Panc1 (cell line): ENCODE measurements around the gene LRRC4B. TPM values are rescaled to one million over a fixed set of nuclear protein-coding genes. Genes with fewer than 3 reads are reported as not detected.

ENCODE experiments used
- ATAC-seq: fragments of 200-7000 bp; cut with Tn5 transposase; 2 replicates; pipeline ENCODE4 v1.9.1; 2020; ENCODE audit warnings: mild to moderate bottlenecking, moderate library complexity
- BruUV-seq: library from RNA; stranded (reverse); fragments of 400-500 nt; replicated peaks from 2 replicates; lab custom pipeline; 2021; lab: Mats Ljungman, UMichigan
- CTCF ChIA-PET: fragments of 300-600 bp; sonication (Branson Sonifier 250); formaldehyde crosslinking; loops from one replicate; lab custom pipeline; 2022; ENCODE audit warnings: antibody characterized with exemption; lab: Charles Lee
- POLR2A ChIA-PET: fragments of 300-600 bp; sonication (Branson Sonifier 250); formaldehyde crosslinking; loops from one replicate; lab custom pipeline; 2022; ENCODE audit warnings: antibody characterized with exemption; lab: Charles Lee
- DNase-seq: peaks from one replicate; pipeline ENCODE4 v3.0.0-alpha.2; 2010; ENCODE audit warnings: low read depth, low spot score
- H3K27ac ChIP-seq: 2 replicates; pipeline ENCODE4 v1.5.1; 2011; ENCODE audit warnings: mild to moderate bottlenecking, low read length, inconsistent platforms
- H3K27me3 ChIP-seq: fragments of 200-500 bp; sonication (Bioruptor generic); 2 replicates; pipeline ENCODE4 v1.6.0; 2014; ENCODE audit warnings: low read length, inconsistent platforms; ENCODE audit not compliant: control insufficient read depth, insufficient read depth
- H3K36me3 ChIP-seq: fragments of 200-500 bp; sonication (Bioruptor generic); 2 replicates; pipeline ENCODE4 v1.5.1; 2014; ENCODE audit warnings: inconsistent platforms, mild to moderate bottlenecking, low read length, moderate library complexity; ENCODE audit not compliant: control insufficient read depth, insufficient read depth
- H3K4me1 ChIP-seq: 2 replicates; pipeline ENCODE4 v1.5.1; 2011; ENCODE audit warnings: inconsistent platforms, mild to moderate bottlenecking, low read length, moderate library complexity; ENCODE audit not compliant: control insufficient read depth, insufficient read depth
- H3K4me3 ChIP-seq, 2 experiments: 2 replicates each; pipeline ENCODE4 v1.5.1; 2011 to 2012; ENCODE audit warnings: low read depth in 2 of 2, low read length in 2 of 2, mild to moderate bottlenecking in 2 of 2, inconsistent platforms in 1 of 2, moderate library complexity in 1 of 2
- H3K9me3 ChIP-seq: fragments of 200-500 bp; sonication (Bioruptor generic); 2 replicates; pipeline ENCODE4 v1.5.1; 2014; ENCODE audit warnings: low read depth, mild to moderate bottlenecking, inconsistent platforms, low read length, moderate library complexity; ENCODE audit not compliant: control insufficient read depth, insufficient read depth
- CTCF ChIP-seq: fragments of 450-650 bp; IDR thresholded peaks from 2 replicates; pipeline ENCODE4 v1.5.1; 2017; ENCODE audit warnings: mild to moderate bottlenecking
- POLR2AphosphoS5 ChIP-seq: IDR thresholded peaks from 2 replicates; pipeline ENCODE4 v1.6.1; 2012; ENCODE audit warnings: mild to moderate bottlenecking, low read depth, low read length, moderate library complexity
- REST ChIP-seq, 2 experiments: IDR thresholded peaks; 2 replicates each; pipeline ENCODE4 v1.6.1; 2011 to 2012; ENCODE audit warnings: low read depth in 2 of 2, control low read depth in 1 of 2, low read length in 1 of 2, mild to moderate bottlenecking in 1 of 2, moderate library complexity in 1 of 2; ENCODE audit not compliant: insufficient read depth in 1 of 2
- SIN3A ChIP-seq: IDR thresholded peaks from 2 replicates; pipeline ENCODE4 v1.6.1; 2012; ENCODE audit warnings: low read depth, mild to moderate bottlenecking, low read length, moderate library complexity, borderline replicate concordance; ENCODE audit not compliant: insufficient read depth
- TCF7L2 ChIP-seq: IDR thresholded peaks from 2 replicates; pipeline ENCODE4 v1.6.1; 2011; ENCODE audit warnings: mild to moderate bottlenecking, low read depth, low read length, inconsistent platforms
- in situ Hi-C: cut with HindIII; loops from 2 replicates; pipeline ENCODE4 v1.10.0; 2016; ENCODE audit warnings: low sequenced_read_pairs, low pct_unique_long_range_greater_than_20kb
- intact Hi-C: fragments of 100-400 bp; cut with micrococcal nuclease; formaldehyde crosslinking; loops from one replicate; pipeline ENCODE4 v1.10.0; 2022; ENCODE audit not compliant: unreplicated experiment
- total RNA-seq: library from RNA; stranded (reverse); gene quantifications from one replicate; pipeline ENCODE4 v1.2.1, GENCODE V29; 2021; ENCODE audit not compliant: unreplicated experiment

The LRRC4B gene
- total RNA-seq, 1 experiment from 2014 or later: 0.57 TPM

- H3K36me3 ChIP-seq: no peaks in the 10 kb centered on the region
- H3K9me3 ChIP-seq: no peaks in the 10 kb centered on the region
- H3K4me3 ChIP-seq: no peak overlapping the region
- DNase-seq (no peak), ATAC-seq (no peak)
- in situ Hi-C loops: no loop called here
- CTCF ChIA-PET: no interaction called here
- intact Hi-C loops: no loop called here
- H3K27ac ChIP-seq: no peak overlapping the region
- POLR2A ChIA-PET: no interaction called here
- no TSS peak for BruUV-seq
- H3K4me1 ChIP-seq: no peaks in the 10 kb centered on the region
- no peaks in the 10 kb centered on the region for H3K27me3 ChIP-seq
- no peak for TF ChIP-seq TCF7L2
- TF ChIP-seq CTCF: no peak
- TF ChIP-seq SIN3A: no peak
- TF ChIP-seq REST (IDR thresholded peaks at IDR 0.05; ENCODE audit: insufficient read depth in 1 of 2, low read depth in 2 of 2, low read length in 1 of 2): no peak
- no peak for TF ChIP-seq POLR2AphosphoS5
These were observed 19.8 kb downstream of the LRRC4B start for GRCh38 chr19:50548191-50549058.

- POLR2A ChIA-PET: no interaction called here
- ATAC-seq: no peak
- no peaks in the 10 kb centered on the region for H3K27me3 ChIP-seq
- intact Hi-C loops: no loop called here
- in situ Hi-C loops: no loop called here
- TF ChIP-seq SIN3A: no peak
- no peak for TF ChIP-seq REST (IDR thresholded peaks at IDR 0.05; ENCODE audit: insufficient read depth in 1 of 2, low read depth in 2 of 2, low read length in 1 of 2)
- no peak for TF ChIP-seq TCF7L2
- no peak; the same call in 1 of the 2 replicates for TF ChIP-seq CTCF
- TF ChIP-seq POLR2AphosphoS5: no peak
- no peak overlapping the region for H3K27ac ChIP-seq
- CTCF ChIA-PET: interaction anchor here (0.7 kb wide), 1 partner anchor 9 kb away, joined by 14 read pairs; no protein-coding TSS in a partner anchor
- no TSS peak for BruUV-seq
- no peak overlapping the region for H3K4me3 ChIP-seq
- no peak for DNase-seq
- no peaks in the 10 kb centered on the region for H3K4me1 ChIP-seq
- H3K36me3 ChIP-seq: no peaks in the 10 kb centered on the region
- H3K9me3 ChIP-seq: no peaks in the 10 kb centered on the region
These were observed 20.6 kb downstream of the LRRC4B start for GRCh38 chr19:50547385-50548190.
